MV-4-11 (cell line): ENCODE data around the gene TYW1B.
"Not testable (repeated sequence)": the region's sequence is repeated elsewhere in the genome, so short reads cannot be mapped to it uniquely, and the experiment has no call there.

Source experiments
- DNase-seq: peaks from one replicate; lab custom pipeline; 2025; lab: John Stamatoyannopoulos, UW

Gene TYW1B

DNA sequence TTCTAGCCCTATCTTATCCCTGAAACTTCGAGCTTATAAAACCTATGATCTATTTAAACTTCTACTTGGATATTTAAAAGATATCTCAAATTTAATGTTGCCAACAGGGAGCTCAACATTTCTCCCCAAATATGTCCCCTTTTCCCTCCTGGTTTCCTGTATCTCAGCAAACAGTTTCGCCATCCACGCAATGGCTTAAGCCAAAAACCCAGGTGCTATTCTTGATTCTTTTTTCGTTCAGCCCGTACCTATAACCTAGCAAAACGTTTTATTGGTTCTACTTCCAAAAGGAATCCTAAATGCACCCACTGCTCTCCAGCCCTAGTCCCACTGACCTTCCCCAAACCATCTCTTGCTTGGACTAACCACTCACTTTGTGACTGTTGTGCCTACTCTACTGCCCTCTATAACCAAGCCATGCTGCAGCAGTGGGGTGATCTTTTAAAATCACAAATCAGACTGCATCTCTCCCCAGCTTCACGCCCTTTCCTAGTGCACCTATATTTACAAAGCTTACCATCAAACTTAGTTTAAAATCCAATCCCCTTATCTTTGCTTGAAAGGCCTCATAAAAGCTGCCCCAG is 201.5 kb downstream of the TYW1B start:
- not testable (repeated sequence) for DNase-seq

DNA sequence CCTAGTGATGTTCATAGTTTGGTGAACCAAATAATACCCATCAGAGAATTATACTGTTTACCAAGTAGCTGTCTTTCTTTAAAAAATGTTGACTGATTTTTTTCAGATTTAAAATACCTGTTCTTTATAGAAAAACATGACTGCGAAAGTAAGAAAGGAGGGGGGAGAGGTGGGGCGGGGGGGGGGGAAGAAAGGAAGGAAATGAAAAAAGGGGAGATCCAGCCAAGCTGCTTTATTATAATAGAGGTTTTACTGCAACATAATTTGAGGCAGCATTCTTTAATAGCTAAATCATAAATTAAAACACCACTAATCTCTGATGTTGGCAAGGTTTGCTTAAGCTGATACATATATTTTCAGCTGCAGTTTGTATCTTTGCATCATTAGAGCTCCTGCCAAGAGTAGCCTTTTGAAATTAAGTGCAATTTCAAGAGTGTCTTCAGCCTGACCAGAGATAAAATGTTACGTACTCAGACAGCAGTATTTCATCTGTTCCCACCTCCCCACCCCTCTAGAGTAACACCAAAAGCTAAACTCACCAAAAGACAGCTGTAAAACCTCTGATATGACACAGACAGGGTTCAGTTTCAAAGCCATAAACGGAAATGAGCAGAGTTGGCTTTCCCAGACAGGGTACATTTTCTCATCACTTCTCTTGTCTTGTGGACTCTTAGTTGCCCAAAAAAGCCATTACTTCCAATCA is 202.1 kb downstream of the TYW1B start:
- DNase-seq, result not testable (repeated sequence)

DNA sequence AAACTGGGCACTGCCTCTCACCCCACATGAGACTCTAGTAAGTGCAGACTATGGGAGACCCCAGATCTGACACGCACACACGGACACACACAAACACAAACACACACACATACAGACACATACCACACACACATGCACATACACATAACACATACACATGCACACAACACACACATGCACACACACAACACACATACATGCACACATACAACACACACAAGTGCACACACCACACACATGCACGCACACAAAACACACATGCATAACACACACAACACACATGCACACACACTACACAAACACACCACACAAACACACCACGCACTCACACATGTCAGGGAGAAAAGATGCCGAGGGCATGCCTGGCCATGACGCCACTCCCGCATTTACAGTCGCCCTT is 205.5 kb downstream of the TYW1B start:
- DNase-seq, result no peak

DNA sequence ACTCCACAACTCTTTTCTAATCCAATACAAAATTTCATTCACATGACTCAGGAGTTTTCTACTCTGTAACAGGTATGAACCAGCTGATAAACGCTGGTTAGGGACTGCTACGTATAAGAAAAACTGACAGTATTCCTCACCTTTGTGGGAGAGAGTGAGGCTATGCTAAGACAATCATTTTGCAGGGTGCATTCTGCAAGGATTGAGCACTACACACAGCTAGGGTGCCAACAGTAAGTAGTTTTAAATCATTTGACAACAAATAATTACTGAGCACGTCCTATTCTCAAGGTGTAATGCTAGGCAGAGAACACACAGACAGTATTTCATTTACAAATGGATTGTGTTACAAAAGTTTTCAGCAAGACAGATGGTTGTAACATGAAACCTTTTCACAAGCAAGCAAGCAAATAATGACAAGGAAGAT is 206.2 kb downstream of the TYW1B start:
- not testable (repeated sequence) for DNase-seq

DNA sequence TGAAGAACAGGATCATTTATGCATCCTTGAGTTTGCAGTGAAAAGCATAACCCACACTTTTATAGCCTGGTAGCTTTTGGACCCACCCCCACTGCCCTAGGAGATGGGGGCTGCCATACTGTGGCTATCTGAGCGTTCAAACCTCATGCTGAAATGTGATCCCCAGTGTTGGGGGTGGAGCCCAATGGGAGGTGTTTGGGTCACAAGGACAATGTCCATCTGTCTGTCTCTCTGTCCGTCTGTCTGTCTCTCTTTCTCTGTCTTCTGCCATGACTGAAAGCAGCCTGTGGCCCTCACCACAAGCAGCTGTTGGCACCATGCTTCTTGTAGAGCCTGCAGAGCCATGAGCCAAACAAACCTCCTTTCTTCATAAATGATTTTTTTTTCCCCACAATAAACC is 207.1 kb downstream of the TYW1B start:
- not testable (repeated sequence) for DNase-seq

DNA sequence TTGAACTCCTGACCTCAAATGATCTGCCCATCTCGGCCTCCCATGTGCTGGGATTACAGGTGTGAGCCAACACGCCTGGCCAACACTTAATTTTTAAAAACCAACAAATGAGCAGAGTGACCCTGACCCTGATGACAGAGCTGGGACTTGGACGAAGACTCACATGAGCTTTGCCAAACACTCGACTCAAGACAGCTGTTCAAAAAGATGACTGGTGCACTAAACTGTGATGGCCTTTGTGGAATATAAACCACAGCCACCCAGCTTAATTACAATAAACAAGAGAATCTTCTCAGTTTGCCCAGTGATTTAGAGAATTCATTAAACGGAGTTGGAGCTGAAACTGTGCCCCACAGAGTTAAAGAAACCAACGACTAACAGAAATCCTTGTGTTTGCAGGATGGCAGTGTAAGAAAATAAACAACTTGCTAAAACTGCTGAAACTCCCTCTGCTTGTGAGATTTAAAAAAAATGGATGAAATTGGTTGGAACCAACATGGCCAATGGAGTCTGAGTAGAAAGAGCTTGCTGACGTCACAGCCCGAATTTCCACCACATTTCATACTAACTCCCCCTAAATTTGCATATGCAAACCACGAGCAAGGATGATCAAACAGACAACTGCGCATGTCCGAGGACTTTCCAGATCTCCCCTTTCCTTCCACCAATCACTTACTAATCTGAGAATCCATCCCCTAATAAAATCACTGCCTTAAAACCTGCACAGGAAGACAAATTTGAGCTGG is 209.4 kb downstream of the TYW1B start:
- DNase-seq, result not testable (repeated sequence)

DNA sequence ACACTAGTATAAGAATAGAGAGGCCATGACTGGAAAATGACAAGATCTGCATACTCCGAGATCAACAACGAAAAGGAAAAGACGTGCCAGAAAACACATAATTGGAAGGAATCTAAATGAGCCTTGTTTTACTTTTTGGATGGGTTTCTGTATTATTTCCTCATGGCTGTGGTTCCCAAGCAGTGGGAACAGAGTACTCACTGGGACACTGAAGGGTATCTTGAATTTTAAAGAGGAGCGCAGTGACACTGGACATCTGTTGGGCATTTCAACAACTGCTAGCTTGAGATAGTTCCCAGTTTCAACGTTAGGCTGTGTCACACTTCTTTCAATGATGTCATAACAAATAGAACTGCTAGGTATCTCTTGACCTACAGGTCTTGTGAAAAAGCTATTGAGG is 218.2 kb downstream of the TYW1B start:
- not testable (repeated sequence) for DNase-seq

DNA sequence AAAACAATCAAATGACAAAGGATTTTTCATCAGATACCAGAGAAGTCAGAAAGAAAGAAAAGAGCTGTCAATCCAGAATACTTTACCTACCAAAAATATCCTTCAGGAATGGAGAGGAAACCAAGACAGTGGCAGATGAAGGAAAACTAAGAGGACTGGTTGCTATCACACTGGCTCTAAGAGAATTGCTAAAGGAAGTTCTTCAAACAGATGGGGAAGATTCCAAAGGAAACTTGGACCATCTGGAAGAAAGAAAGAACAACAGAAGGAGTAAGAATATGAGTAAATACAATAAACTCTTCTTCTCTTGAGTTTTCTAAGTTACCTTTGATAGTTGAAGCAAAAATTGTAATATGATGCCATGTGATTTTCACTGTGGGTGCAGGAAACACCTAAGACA is 220.0 kb downstream of the TYW1B start:
- not testable (repeated sequence) for DNase-seq

DNA sequence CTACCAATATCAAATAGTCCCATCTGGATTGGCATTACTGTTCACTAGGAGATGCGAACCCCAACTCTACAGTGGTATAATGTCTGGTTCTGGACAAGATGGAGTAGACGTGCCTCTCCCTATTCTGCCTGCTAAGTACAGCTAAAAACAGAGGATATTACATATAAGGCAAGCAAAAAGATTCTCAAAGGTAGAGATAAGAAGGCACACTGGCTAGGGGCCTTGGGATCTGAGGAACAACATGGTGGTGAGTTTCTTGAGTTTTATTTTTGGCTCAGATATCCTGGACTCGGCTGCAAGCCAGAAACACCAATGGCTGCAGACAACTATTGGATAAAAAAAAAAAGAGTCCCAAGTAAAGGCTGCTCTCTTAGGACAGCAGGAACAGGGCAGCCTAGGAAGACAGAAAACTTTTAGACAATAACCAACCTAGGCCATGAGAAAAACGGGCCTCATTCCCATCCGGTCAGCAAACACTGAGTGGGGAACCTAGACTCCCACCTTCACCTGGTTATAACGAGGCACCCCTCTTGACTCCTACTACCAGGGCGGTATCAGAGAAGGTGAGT is 222.1 kb downstream of the TYW1B start:
- DNase-seq, result not testable (repeated sequence)

DNA sequence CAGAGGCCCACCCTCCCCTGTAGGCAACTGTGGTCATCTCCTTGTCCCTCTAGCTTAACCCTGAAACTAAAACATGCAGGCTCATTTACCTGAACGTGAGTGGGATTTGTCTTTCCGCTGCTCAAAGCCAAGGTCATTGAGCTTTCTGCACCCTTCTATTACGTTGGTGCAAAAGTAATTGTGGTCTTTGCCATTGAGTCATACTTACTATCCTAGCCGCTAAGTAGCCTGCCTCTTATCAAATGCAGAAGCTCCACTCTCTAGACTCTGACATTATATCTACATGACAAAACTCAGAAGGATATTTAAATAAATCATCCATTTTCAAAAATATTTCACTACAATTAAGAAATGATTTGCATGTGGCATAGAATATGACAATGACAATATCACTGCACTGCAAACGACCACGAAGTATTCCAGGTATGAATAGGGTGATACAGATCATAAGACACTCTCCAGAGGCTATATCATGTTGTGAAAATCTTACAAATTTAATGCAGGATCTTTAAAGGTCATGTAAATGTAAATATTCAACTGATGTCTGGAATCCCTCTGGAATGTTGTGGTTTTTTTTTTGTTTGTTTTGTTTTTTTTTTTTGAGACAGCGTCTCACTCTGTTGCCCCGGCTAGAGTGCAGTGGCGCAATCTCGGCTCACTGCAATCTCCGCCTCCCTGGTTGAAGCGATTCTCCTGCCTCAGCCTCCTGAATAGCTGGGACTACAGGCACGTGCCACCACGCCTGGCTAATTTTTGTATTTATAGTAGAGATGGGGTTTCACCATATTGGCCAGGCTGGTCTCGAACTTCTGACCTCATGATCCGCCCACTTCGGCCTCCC is 223.0 kb downstream of the TYW1B start:
- peak; percentile 0 for DNase-seq

DNA sequence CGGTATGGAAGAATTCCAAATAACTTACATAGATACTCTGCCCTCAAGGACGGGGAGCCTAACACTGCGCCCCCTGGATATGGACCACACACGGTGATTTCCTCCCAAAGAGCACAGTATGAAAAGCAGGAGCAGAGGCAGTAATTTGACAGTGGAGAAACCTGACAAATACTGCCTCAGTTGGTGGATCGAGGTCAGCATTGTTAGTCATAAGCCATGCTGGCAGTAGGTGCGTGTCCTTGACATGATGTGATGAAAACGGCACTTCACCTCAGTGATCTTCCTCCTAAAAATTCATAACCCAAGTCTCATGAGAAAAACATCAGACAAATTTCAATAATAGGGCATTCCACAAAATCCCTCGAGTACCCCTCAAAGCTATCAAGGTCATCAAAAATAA is 224.5 kb downstream of the TYW1B start:
- DNase-seq, result not testable (repeated sequence)

DNA sequence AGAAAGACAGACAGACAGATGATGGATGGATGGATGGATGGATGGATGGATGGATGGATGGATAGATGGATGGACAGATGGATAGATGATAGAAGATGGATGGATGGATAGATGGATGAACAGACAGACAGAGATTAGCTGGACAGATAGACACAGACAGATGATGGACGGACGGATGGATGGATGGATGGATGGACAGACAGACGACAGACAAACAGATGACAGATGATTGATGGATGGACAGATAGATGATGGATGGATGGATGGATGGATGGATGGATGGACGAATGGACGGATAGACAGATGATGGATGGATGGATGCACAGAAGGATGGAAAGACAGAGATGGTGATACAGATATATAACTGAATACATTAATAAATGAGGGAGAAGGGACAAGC is 224.9 kb downstream of the TYW1B start:
- no peak for DNase-seq

DNA sequence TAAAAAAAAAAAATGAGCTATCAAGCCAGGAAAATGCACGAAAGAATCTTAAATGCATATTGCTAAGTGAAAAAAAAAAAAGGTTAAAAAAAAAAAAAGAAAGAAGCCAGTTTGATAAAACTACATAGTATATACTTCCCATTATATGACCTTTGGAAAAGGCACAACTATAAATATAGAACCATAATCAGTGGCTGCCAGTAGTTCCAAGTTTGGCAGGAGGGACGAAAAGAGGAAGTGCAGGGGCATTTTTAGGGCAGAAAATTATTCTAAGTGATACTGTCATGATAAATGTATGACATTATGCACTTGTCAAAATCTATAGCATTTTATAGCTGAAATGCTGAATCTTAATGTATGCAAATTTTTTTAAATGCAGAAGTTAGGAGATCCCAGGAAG is 226.3 kb downstream of the TYW1B start:
- peak; percentile 45 for DNase-seq

DNA sequence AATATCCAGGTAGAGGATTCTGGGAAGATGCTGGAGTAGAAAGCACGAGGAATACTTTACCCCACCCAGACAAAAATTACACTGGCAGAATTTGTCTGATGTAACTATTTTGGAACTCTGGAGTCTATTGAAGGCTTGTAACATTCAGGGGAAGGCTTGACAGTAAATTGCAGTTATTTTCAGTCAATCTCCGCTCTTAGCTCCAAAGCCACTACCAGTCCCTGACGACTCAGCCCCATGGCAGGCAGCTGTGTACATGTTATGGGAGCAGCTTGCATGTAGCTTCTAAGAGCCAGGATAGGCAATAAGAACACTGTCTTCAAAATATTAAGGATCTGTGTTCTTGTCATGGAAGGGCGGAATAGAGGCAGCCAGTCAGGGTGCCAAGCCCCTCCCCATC is 238.0 kb downstream of the TYW1B start:
- not testable (repeated sequence) for DNase-seq

DNA sequence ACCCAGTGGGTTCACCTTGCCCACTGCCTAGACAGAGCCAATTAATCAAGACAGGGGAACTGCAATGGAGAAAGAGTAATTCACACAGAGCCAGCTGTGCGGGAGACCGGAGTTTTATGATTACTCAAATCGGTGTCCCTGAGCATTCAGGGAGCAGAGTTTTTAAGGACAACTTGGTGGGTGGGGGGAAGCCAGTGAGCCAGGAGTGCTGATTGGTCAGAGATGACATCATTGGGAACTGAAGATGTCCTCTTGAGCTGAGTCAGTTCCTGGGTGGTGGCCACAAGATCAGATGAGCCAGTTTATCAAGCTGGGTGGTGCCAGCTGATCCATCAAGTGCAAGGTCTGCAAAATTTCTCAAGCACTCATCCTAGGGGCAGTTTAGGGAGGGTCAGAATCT is 240.7 kb downstream of the TYW1B start:
- peak; percentile 10 for DNase-seq

DNA sequence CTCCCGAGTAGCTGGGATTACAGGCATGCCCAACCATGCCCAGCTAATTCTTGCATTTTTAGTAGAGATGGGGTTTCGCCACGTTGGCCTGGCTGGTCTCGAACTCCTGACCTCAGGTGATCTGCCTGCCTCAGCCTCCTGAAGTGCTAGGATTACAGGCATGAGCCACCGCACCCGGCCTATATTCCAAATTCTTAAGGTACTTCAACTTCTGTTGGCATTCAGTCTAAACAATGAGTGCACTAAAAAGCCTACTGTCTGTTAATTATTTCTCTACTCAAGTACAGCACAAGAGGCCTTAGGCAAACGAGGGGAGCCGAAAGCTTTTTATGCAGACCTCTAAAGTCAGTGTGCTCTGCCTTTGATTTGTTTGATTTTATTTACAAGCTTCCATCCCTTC is 243.4 kb downstream of the TYW1B start:
- not testable (repeated sequence) for DNase-seq

DNA sequence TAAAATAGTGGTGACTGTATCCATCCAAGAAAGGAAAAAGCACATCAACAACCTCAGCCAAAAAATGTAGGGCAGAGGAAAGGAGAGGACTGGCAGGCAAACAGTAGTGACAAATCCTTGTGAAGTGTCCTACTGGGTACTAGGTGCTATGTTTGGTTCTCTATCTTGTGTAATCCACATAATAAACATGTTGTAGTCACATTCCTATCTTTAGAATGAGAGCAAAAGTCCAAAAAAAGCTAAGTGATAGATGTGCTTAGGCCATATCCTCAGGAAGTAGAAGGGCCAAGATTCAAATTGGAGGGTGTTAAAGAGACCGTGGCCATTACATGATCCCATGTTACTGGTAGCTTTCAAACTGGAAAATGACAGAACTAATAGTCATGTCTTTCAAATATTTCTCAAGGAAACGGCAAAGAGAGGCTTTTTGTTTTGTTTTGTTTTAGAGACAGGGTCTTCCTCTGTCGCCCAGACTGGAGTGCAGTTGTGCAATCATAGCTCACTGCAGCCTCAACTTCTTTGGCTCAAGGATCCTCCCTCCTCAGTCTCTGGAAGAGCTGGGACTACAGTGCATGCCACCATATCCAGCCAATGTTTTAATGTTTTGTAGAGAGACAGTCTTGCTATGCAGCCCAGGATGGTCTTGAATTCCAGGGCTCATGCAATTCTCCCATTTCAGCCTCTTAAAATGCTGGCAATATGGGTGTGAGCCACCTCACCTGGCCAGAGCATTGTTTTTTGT is 244.2 kb downstream of the TYW1B start:
- DNase-seq, result peak; percentile 25

DNA sequence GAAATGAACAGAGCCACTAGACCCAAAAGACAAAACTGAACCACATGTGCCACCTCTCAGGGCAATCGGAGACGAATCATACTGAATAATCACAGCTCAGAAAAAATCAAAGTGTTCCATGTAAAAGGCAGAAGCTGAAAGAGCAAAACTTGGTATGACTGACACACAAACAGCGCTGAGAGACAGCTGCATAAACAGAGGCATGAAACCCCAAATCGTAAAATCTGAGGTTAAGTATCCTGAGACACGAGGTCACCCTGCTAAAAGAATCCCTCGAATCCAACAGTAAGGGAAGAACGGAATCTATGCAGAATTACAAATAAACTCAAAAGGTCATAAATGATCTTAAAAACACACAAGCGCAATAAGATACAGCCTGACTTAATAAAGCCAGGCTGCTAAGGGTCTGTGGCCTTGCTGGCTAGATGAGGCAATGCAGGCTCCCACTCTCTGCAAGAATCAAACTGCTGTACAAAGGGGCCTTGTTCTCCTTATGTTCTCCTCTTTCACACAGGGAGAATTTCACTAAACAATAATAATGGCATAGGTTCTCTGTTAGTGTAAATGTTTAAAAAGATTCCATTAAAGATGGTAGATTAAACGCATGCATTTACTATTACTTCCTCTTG is 247.7 kb downstream of the TYW1B start:
- DNase-seq, result not testable (repeated sequence)

DNA sequence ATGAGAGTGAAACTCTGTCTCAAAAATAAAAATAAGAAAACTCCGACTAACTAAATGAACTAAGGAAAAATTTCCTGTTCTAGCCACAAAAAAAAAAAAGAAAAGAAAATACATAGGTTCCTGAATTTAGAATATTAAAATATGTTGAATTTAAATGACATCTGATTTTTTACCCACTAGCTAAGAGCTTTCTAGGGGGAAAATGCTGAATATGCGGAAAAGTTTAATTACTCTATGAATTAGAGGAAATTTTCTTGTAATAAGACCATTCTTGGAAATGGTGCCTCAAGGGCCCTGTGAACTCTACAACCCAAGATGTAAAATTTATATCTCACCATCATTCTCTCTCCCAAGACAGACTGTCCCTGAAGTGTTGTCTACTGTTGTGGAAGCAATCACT is 250.9 kb downstream of the TYW1B start:
- DNase-seq, result no peak

DNA sequence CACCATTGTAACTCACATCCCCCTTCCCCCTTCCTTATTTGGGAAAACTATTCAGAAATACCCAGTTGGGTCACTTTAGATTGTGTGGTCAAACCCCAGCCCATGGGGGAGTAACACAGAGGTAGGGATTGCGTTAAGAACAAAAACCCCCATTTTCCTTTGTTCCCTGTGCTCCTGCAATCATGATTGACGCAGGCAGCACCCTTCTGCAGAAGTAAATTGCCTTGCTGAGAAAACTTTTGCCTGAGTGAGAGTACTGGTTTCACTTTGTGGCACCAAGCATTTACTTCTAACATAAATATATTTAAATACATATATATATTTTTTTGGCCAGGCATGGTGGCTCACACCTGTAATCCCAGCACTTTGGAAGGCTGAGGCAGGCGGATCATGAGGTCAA is 266.0 kb downstream of the TYW1B start:
- not testable (repeated sequence) for DNase-seq

DNA sequence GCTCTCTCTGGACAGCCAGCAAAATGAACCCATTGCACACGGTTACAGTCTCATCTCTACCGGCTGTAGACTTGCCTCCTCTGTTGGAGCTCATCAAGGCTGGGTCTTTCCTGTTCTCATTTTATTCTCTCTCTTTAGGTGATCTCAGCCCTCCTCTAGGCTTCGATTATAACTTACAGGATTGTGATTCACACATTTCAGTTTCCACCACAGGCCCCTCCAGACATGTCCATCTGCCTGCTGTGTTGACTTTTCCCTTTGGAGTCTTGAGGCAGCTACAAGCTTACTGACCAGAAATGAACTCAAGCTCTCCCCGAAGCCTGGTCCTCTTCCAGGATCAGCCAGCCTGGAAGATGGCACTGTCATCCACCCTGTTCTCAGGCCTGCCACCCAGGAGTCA is 268.5 kb downstream of the TYW1B start:
- not testable (repeated sequence) for DNase-seq
